RKO (cell line): ENCODE data around the gene GRM8.

Source experiments
- DNase-seq: peaks from one replicate; pipeline ENCODE4 v3.0.0-alpha.2; 2016; ENCODE audit warnings: low spot score

The GRM8 gene

DNA sequence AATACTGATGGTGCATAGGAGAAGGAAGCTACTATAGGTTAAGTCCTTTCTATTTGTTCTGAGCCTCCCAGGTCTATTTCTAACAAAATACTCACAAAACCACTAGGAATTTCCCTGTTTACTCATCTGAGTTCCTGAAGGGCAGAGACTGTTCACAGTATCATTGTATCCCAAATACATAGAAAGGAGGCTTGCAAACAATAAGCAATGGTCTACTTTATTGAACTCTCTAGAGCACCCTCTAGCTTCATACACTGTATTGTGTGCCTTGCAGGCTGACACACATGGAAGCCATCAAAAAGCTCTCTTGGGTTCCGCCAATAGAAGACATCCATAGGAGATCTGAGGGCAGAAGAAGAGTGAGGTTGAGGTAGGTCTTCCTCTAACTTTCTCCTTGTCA is 826.1 kb downstream of the GRM8 start:
- no peak for DNase-seq

DNA sequence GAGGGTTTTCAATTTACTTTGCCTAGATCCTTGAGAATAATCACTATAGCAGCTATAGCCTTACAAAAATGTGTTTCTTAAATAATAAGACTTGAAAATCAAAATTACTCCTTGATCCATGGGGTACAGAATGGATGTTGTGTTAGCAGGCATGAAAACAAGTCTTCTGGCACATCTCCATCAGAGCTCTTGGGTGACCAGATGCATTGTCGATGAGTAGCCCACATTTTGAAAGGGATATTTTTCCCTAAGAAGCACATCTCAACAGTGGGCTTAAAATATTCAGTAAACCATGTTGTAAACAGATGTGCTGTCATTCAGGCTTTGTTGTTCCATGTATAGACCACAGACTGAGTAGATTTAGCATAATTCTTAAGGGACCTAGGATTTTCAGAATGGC is 827.8 kb downstream of the GRM8 start:
- DNase-seq: no peak

DNA sequence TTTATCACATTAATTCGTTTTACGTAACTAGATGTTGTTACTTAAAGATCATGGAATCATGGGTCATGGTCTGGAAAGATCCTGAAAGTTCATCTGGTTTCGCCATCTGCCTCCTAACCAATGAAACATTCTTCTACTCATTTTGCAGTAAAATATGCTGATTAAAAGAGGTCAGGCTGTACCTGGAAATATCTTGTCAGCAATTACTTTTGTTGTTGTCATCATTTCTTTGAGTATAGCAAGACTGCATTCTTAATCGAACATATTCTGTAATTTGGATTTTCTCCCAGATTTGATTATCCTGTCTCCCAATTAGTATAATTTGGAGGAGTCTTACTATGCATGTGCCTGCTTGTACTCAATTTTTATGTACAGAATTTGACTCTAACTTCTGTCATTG is 833.7 kb downstream of the GRM8 start:
- DNase-seq: no peak

DNA sequence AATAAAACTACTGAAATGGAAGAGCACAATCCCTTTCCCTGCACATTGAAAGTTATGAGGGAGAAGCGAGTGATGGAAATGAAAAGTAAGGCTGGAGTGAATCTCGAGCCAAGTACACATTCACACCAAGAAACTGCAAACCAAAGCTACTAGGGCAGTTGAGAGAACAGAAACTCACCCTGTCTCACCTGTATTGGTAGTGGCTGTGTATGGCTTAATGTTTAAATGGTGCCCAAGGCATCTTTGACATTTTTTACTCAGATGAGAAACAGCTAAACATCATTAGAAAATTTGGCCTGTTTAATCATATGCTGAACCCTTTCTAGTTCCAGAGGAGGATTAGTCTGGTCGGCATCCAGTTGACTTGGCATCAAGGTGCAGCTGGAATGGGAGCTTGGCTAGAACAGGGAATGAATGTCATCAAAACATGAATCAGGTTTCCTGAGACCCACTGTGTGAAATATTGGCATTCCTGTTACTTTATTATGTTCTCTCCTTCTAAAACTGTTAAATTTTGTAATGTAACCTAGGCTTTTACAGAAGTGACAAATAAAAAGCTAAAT is 840.8 kb downstream of the GRM8 start:
- no peak for DNase-seq

DNA sequence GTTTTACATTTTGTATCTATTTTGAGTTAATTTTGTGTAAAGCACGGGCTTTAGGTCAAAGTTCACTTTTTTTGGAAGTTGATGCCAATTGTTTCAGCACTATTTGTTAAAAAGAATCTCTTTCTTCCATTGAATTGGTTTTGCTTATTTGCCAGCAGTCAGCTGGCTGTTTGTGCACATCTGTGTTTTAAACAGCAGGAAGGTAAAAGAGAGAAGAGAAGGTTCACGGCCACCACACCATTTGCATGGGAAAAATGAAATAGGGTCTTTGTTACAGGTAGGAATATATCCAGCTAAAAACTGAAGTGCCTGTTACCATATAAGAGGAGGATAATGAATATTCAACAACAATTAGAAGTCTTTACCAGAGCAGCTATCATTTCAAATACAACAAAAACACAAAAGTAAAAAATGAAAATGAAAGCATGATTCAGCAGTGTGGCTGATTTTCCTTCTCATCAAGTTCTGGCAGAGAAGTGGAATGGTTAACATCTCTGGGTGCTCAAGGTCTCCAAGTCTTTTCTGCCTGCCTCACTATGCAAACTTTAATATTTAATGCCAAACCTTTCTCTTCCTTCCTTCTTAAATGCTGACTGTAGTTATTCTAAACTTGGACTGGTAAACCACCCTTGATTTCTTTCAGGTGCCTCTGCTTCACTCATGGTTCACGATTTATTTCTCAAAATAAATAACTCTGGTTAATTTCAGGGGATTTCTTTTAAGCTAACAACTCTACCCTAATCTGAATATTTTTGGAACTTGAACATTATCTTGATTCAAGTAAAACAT is 841.5 kb downstream of the GRM8 start:
- no peak for DNase-seq

DNA sequence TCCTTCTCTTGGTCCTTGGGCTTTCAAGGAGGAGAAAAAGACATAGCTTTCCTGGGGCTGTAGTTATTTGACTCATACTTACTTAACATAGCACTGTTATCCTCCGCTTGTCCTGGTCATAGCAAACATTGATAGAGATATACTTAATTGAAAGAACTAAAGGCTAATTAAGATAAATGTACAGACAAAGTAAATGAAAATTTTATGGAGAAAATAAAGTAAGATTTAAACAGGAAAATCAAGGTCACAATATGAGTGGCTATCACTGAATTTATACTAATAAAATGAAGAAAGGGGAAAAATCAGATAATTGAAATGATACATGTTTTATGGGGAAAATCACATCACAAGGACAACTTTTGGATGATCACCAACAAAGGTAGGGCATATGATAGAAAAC is 849.7 kb downstream of the GRM8 start:
- DNase-seq: no peak

DNA sequence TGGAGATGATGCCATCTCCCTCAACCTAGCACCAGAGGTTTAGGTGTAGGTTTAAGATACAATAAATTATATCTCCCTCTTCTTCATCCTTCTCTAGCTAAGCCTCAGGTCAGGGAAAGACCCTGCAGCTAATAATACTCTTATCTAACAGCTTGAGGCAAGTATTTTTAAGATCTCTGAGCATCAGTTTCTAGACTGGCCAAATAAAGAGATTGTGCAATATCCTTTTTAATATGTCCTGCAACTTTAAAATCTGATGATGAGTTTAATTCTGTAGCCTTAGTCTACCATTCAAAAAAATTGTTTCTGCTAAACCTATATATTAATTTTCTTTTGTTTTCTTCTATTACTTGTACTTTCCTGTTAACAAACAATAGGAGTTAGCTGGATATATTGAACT is 850.8 kb downstream of the GRM8 start:
- no peak for DNase-seq

DNA sequence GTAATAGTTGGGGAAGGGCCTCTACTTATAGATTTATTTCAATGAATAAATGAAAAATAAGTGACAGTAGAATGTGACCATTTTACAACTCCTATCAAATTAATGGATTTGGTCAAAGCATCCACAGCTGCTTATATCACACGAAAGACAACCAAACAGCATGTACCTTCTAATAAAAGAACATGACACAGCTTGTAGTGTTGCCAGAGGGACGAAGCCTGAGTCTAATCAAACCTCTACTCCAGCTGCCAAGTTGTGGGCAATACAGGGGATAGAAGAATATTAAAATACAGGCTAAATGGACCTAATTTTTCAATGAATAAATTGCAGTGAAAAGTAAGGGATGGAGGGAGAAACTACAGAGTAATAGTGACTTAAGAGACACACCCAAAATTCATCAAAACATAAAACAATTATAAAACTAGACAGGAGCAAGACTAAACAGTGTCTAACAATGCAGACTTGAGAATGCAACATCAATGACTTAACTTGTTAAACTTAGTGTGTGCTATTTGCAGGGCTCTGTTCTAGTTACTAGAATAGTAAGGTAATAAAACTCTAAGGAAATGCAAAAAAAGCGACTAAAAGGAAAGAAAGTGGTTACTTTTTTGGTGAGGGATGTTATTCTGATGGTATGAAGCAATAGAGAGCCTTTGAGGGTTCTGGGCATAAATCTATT is 853.8 kb downstream of the GRM8 start:
- no peak for DNase-seq

DNA sequence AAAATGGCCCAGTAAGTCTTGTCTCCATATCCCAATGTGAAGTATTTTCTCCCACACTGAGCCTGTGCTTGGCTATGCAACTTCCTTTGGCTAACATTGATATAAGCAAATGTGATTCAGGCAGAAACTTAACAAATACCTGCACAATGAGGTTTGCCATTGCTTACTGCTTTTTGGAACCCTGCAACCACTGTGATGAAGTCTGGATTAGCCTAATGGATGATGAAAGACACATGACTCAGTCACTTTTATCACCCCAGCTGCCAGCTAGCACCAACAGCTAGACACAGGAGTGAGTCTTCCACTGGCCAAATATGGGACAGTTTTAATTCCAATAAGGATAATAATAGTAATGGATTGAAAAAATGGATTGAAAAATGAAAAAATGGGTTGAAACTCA is 854.5 kb downstream of the GRM8 start:
- peak; percentile 57 for DNase-seq

DNA sequence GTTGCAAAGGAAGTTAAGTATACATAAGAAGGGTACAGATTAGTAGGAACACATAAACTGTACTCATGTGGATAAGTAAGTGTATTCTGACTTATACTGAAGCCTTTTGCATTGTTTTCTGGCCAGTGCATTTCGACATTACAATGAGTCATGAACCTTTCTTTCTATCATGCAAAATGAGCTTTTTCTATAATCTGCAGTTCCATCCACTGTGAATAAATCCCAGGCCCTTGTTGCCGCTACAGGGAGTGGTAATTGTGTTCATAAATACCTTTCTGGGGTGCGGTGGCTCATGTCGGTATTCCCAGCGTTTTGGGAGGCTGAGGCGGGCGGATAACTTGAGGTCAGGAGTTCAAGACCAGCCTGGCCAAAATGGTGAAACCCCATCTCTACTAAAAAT is 858.3 kb downstream of the GRM8 start:
- DNase-seq: no peak
